SK-N-SH treated with all-trans-retinoic acid at 6 μM for 48 hours (cell line): ENCODE data around the gene KRT16.

Experiments used
- ATAC-seq: fragments of 200-7000 bp; cut with Tn5 transposase; 3 replicates; pipeline ENCODE4 v1.9.1; 2020; ENCODE audit warnings: mild to moderate bottlenecking, moderate library complexity
- ARNTL ChIP-seq: fragments of 450-650 bp; formaldehyde crosslinking; IDR thresholded peaks from 2 replicates; pipeline ENCODE4 v1.5.0; 2020; ENCODE audit warnings: low read depth, mild to moderate bottlenecking, moderate library complexity, borderline replicate concordance
- BACH2 ChIP-seq: fragments of 250-450 bp; sonication (Bioruptor Pico); IDR thresholded peaks from 2 replicates; pipeline ENCODE4 v1.9.0; 2021; ENCODE audit warnings: mild to moderate bottlenecking, borderline replicate concordance
- CREB5 ChIP-seq: fragments of 250-450 bp; sonication (Bioruptor Pico); IDR thresholded peaks from 2 replicates; pipeline ENCODE4 v1.5.1; 2020; ENCODE audit warnings: low read depth, mild to moderate bottlenecking, moderate library complexity
- CSDC2 ChIP-seq: fragments of 250-450 bp; sonication (Bioruptor Pico); IDR thresholded peaks from 2 replicates; pipeline ENCODE4 v1.5.0; 2020; ENCODE audit warnings: mild to moderate bottlenecking, moderate library complexity
- CSRNP3 ChIP-seq: fragments of 250-450 bp; sonication (Bioruptor Pico); IDR thresholded peaks from 2 replicates; pipeline ENCODE4 v1.5.1; 2021; ENCODE audit warnings: mild to moderate bottlenecking, moderate library complexity
- OSR1 ChIP-seq: fragments of 250-450 bp; sonication (Bioruptor Pico); IDR thresholded peaks from 2 replicates; pipeline ENCODE4 v1.8.0; 2022; ENCODE audit warnings: moderate library complexity, mild to moderate bottlenecking, inconsistent platforms
- PATZ1 ChIP-seq: fragments of 250-450 bp; sonication (Bioruptor Pico); IDR thresholded peaks from 2 replicates; pipeline ENCODE4 v1.8.0; 2020; ENCODE audit warnings: mild to moderate bottlenecking, moderate library complexity, borderline replicate concordance
- POU6F1 ChIP-seq: fragments of 250-450 bp; sonication (Bioruptor Pico); IDR thresholded peaks from 2 replicates; pipeline ENCODE4 v1.8.0; 2021; ENCODE audit warnings: low read depth, mild to moderate bottlenecking, moderate library complexity, borderline replicate concordance
- RARB ChIP-seq: fragments of 250-450 bp; sonication (Bioruptor Pico); IDR thresholded peaks from 2 replicates; pipeline ENCODE4 v1.8.0; 2021; ENCODE audit warnings: mild to moderate bottlenecking, moderate library complexity
- TSHZ2 ChIP-seq: fragments of 250-450 bp; sonication (Bioruptor Pico); IDR thresholded peaks from 2 replicates; pipeline ENCODE4 v1.5.0; 2020; ENCODE audit warnings: mild to moderate bottlenecking, moderate library complexity
- ZC3H10 ChIP-seq: fragments of 250-450 bp; sonication (Bioruptor Pico); IDR thresholded peaks from 2 replicates; pipeline ENCODE4 v1.5.1; 2021; ENCODE audit warnings: mild to moderate bottlenecking, moderate library complexity
- ZFP3 ChIP-seq: fragments of 250-450 bp; sonication (Bioruptor Pico); IDR thresholded peaks from 2 replicates; pipeline ENCODE4 v1.5.0; 2020; ENCODE audit warnings: mild to moderate bottlenecking, moderate library complexity
- ZFP30 ChIP-seq: fragments of 450-650 bp; formaldehyde crosslinking; IDR thresholded peaks from 2 replicates; pipeline ENCODE4 v1.5.0; 2022; ENCODE audit warnings: mild to moderate bottlenecking, moderate library complexity
- ZNF565 ChIP-seq: fragments of 450-650 bp; formaldehyde crosslinking; conservative IDR thresholded peaks from 2 replicates; pipeline ENCODE4 v1.5.0; 2020; ENCODE audit warnings: low read depth, mild to moderate bottlenecking, moderate library complexity
- ZNF70 ChIP-seq: fragments of 450-650 bp; formaldehyde crosslinking; IDR thresholded peaks from 2 replicates; pipeline ENCODE4 v1.5.0; 2020; ENCODE audit warnings: mild to moderate bottlenecking, moderate library complexity

The KRT16 gene

GRCh38 chr17:41579484-41580243, 32.9 kb downstream of the KRT16 start (continued):
- TF ChIP-seq CREB5 (CRISPR knock-in tag) (no peak), ZNF565 (CRISPR knock-in tag) (no peak), ZFP30 (CRISPR knock-in tag) (no peak), RARB (CRISPR knock-in tag) (no peak)

- ATAC-seq, result no peak
- TF ChIP-seq PATZ1 (CRISPR knock-in tag), result no peak
- TF ChIP-seq POU6F1, result no peak
- TF ChIP-seq TSHZ2 (CRISPR knock-in tag), result no peak
- no peak for TF ChIP-seq BACH2 (CRISPR knock-in tag)
- no peak for TF ChIP-seq CSRNP3 (CRISPR knock-in tag)
Observed at GRCh38 chr17:41578971-41579370, 33.6 kb downstream of the KRT16 start.

GRCh38 chr17:41578538-41578937, 34.0 kb downstream of the KRT16 start:
- no peak for ATAC-seq
- TF ChIP-seq POU6F1 (no peak), TSHZ2 (CRISPR knock-in tag) (no peak), ZFP30 (CRISPR knock-in tag) (no peak), ZNF70 (CRISPR knock-in tag) (no peak), ARNTL (CRISPR knock-in tag) (no peak), OSR1 (CRISPR knock-in tag) (no peak), CSDC2 (no peak), ZFP3 (CRISPR knock-in tag) (no peak), ZNF565 (CRISPR knock-in tag) (no peak), RARB (CRISPR knock-in tag) (no peak), CSRNP3 (CRISPR knock-in tag) (no peak), PATZ1 (CRISPR knock-in tag) (no peak), ZC3H10 (CRISPR knock-in tag) (no peak), CREB5 (CRISPR knock-in tag) (no peak)
